ENCODE results near the gene COA6.

DNA sequence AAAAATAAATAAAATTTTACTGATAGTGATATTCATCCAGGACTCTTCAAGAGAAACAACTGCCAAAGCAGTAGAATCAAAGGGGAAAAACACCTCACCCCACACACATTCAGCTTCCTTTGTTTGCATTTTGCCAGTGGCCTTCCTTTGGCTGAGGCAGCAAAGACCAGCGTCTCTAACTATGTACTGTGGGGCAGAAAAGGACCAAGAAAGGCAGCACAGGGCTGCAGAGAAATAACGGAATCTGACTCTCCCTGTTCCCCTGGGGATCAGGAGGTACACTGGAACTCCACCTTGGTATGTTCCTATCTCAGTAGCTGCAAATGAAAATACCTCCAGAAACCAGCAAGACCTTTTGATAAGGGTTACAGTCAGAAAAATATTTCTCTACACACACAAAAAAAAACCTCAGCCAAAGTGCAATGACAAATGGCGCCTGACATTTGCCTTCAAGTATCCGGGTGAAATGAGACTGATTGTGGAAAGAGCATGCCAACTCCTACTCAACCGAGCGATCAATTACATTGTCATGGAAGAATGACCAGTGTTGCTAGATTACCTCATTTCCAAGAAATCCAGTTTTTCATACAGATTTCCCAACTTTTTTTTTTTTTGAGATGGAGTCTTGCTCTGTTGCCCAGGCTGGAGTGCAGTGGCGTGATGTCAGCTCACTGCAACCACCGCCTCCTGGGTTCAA, 54.8 kb downstream of the COA6 start:
- TF ChIP-seq, protein P1, sequence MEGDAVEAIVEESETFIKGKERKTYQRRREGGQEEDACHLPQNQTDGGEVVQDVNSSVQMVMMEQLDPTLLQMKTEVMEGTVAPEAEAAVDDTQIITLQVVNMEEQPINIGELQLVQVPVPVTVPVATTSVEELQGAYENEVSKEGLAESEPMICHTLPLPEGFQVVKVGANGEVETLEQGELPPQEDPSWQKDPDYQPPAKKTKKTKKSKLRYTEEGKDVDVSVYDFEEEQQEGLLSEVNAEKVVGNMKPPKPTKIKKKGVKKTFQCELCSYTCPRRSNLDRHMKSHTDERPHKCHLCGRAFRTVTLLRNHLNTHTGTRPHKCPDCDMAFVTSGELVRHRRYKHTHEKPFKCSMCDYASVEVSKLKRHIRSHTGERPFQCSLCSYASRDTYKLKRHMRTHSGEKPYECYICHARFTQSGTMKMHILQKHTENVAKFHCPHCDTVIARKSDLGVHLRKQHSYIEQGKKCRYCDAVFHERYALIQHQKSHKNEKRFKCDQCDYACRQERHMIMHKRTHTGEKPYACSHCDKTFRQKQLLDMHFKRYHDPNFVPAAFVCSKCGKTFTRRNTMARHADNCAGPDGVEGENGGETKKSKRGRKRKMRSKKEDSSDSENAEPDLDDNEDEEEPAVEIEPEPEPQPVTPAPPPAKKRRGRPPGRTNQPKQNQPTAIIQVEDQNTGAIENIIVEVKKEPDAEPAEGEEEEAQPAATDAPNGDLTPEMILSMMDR (optimal IDR thresholded peaks at IDR 0.05 in 1 of 3, IDR thresholded peaks at IDR 0.05 in 1 of 3, conservative IDR thresholded peaks at IDR 0.05 in 1 of 3; ENCODE audit: extremely low read depth in 1 of 3, insufficient read depth in 2 of 3, low read length in 3 of 3) = no peak
- no peak for TF ChIP-seq EZH2 (IDR thresholded peaks at IDR 0.05; ENCODE audit: low read length)

Data from keratinocyte (primary cell).